KOPT-K1 (cell line): ENCODE measurements around the gene E2F4.

Experiments
- H3K27ac ChIP-seq: fragments of 200-600 bp; sonication (generic); 2 replicates; pipeline ENCODE4 v1.5.1; 2016; ENCODE audit warnings: antibody characterized with exemption, mild to moderate bottlenecking, low read depth, low read length; ENCODE audit not compliant: poor library complexity, severe bottlenecking
- H3K36me3 ChIP-seq: fragments of 200-600 bp; sonication (generic); 2 replicates; pipeline ENCODE4 v1.5.1; 2017; ENCODE audit warnings: antibody characterized with exemption, mild to moderate bottlenecking, low read length, moderate library complexity; ENCODE audit not compliant: insufficient read depth
- H3K9me3 ChIP-seq: fragments of 200-600 bp; sonication (generic); 2 replicates; pipeline ENCODE4 v1.5.1; 2017; ENCODE audit warnings: antibody characterized with exemption, low read length, mild to moderate bottlenecking; ENCODE audit not compliant: insufficient read depth, poor library complexity, severe bottlenecking

E2F4 gene

GRCh38 chr16:67177743-67178699 lies 13.9 kb upstream of the E2F4 start:
- Histone ChIP-seq H3K36me3 (no peaks in the 10 kb centered on the region; the same call in 1 of the 2 replicates), H3K27ac (no peak overlapping the region), H3K9me3 (no peaks in the 10 kb centered on the region)

GRCh38 chr16:67179421-67180080 lies 12.4 kb upstream of the E2F4 start:
- Histone ChIP-seq H3K27ac (no peak overlapping the region), H3K36me3 (no peaks in the 10 kb centered on the region; the same call in 1 of the 2 replicates), H3K9me3 (no peaks in the 10 kb centered on the region)

GRCh38 chr16:67180166-67180565 lies 11.8 kb upstream of the E2F4 start:
- Histone ChIP-seq H3K9me3 (no peaks in the 10 kb centered on the region), H3K27ac (no peak overlapping the region), H3K36me3 (no peaks in the 10 kb centered on the region; the same call in 1 of the 2 replicates)

GRCh38 chr16:67181346-67181745 lies 10.6 kb upstream of the E2F4 start:
- Histone ChIP-seq H3K9me3 (no peaks in the 10 kb centered on the region), H3K27ac (no peak overlapping the region), H3K36me3 (no peaks in the 10 kb centered on the region; the same call in 1 of the 2 replicates)

- no peaks in the 10 kb centered on the region for H3K9me3 ChIP-seq
- H3K36me3 ChIP-seq: no peaks in the 10 kb centered on the region; the same call in 1 of the 2 replicates
- H3K27ac ChIP-seq: no peak overlapping the region
These were observed 9.7 kb upstream of the E2F4 start for GRCh38 chr16:67182288-67182687.

- Histone ChIP-seq H3K9me3 (no peaks in the 10 kb centered on the region), H3K36me3 (no peaks in the 10 kb centered on the region; the same call in 1 of the 2 replicates), H3K27ac (peak overlapping the region; percentile 82)
These were observed 8.7 kb upstream of the E2F4 start for GRCh38 chr16:67183284-67183626.

GRCh38 chr16:67183627-67184452 lies 8.1 kb upstream of the E2F4 start, which contains the start of gene MATCAP1:
Gene MATCAP1 (minus strand): TSS chr16:67183963. CDS start chr16:67180610, 3,353 bp downstream.
- no peaks in the 10 kb centered on the region for H3K9me3 ChIP-seq
- H3K27ac ChIP-seq: peak within 1 kb of the TSS; percentile 82
- H3K36me3 ChIP-seq: no peaks in the 10 kb centered on the region; the same call in 1 of the 2 replicates

- Histone ChIP-seq H3K36me3 (no peaks in the 10 kb centered on the region; the same call in 1 of the 2 replicates), H3K9me3 (no peaks in the 10 kb centered on the region), H3K27ac (peak overlapping the region; percentile 82)
These were observed 7.4 kb upstream of the E2F4 start for GRCh38 chr16:67184453-67184994.

- no peaks in the 10 kb centered on the region for H3K9me3 ChIP-seq
- no peak overlapping the region for H3K27ac ChIP-seq
- H3K36me3 ChIP-seq: no peaks in the 10 kb centered on the region
These were observed 6.8 kb upstream of the E2F4 start for GRCh38 chr16:67184995-67185650.

GRCh38 chr16:67185651-67186134 lies 6.3 kb upstream of the E2F4 start:
- H3K9me3 ChIP-seq: no peaks in the 10 kb centered on the region
- H3K27ac ChIP-seq: no peak overlapping the region
- no peaks in the 10 kb centered on the region for H3K36me3 ChIP-seq

GRCh38 chr16:67186550-67186950 lies 5.4 kb upstream of the E2F4 start:
- Histone ChIP-seq H3K27ac (no peak overlapping the region), H3K9me3 (no peaks in the 10 kb centered on the region), H3K36me3 (no peaks in the 10 kb centered on the region)

GRCh38 chr16:67187175-67187890 lies 4.6 kb upstream of the E2F4 start:
- Histone ChIP-seq H3K27ac (no peak overlapping the region), H3K36me3 (no peaks in the 10 kb centered on the region), H3K9me3 (no peaks in the 10 kb centered on the region)

- Histone ChIP-seq H3K27ac (no peak overlapping the region), H3K9me3 (no peaks in the 10 kb centered on the region), H3K36me3 (peaks cover 3% of the 10 kb centered on the region)
These were observed 3.6 kb upstream of the E2F4 start for GRCh38 chr16:67188323-67188722.
